Esophagus (tissue), 2 donors: ENCODE data around the gene ESR2. TPM values are rescaled to one million over a fixed set of nuclear protein-coding genes. Genes with fewer than 3 reads are reported as not detected.
A peak's percentile ranks its signal among the peaks of the same experiment; 100 is the strongest.

ENCODE experiments used
- H3K27ac ChIP-seq, 2 donors: one replicate each; pipeline ENCODE4 v1.5.1; 2013; ENCODE audit warnings: low read depth in 2 of 2, mild to moderate bottlenecking in 2 of 2, inconsistent platforms in 1 of 2, low read length in 1 of 2, moderate library complexity in 1 of 2
- H3K27me3 ChIP-seq, 2 donors: one replicate each; pipeline ENCODE4 v1.6.1; 2013; ENCODE audit warnings: low read length in 2 of 2, control low read depth in 1 of 2, mild to moderate bottlenecking in 1 of 2; ENCODE audit not compliant: insufficient read depth in 2 of 2, control insufficient read depth in 1 of 2
- H3K36me3 ChIP-seq, 2 donors: one replicate each; pipeline ENCODE4 v1.6.1; 2013; ENCODE audit warnings: low read length in 1 of 2; ENCODE audit not compliant: control insufficient read depth in 2 of 2, insufficient read depth in 2 of 2
- H3K4me1 ChIP-seq, 2 donors: one replicate each; pipeline ENCODE4 v1.6.1; 2013; ENCODE audit warnings: low read length in 1 of 2; ENCODE audit not compliant: control insufficient read depth in 2 of 2, insufficient read depth in 2 of 2
- H3K4me3 ChIP-seq, 2 donors: one replicate each; pipeline ENCODE4 v1.5.1; 2013; ENCODE audit warnings: low read length in 2 of 2, mild to moderate bottlenecking in 2 of 2, low read depth in 1 of 2, moderate library complexity in 1 of 2
- H3K9me3 ChIP-seq, 2 donors: one replicate each; pipeline ENCODE4 v1.6.1; 2013; ENCODE audit warnings: mild to moderate bottlenecking in 2 of 2, low read depth in 1 of 2, low read length in 1 of 2, moderate library complexity in 1 of 2; ENCODE audit not compliant: control insufficient read depth in 2 of 2, insufficient read depth in 1 of 2
- WGBS, 2 donors: extraction: QIAGEN DNeasy Blood & Tissue Kit; methylation state at CpG; one replicate each; pipeline ENCODE4 v1.1.7; 2013; 5-methylcytosine and 5-hydroxymethylcytosine counted together
- polyA plus RNA-seq, 2 donors: library from polyadenylated mRNA; stranded (reverse); fragments of 200-250 nt; gene quantifications; one replicate each; pipeline ENCODE4 v1.2.3, GENCODE V29; 2013
- donor health status: healthy with polysubstance abuse.
- donor health status: Bipolar disorder and iron deficiency.

Gene ESR2
- polyA plus RNA-seq, 2 donors = 0.15 to 0.20 TPM

DNA sequence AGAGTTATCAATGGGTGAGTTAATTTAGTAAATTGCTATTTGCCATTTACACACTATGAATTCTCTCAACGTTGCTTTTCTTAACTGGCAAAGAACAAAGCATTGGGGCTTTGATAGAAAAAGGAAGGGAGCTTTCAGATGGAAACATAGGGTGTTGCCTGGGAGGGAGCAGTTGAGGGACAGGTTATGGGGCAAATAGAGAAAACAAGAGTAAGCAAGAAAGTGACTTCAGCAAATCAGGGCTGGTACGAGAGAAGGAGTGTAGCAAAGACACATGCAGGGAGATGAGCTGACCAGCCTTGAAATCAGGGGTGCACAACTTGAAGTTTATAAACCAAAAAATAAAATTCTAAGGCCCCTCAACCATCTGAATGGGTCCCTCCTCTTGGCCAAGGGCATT lies 15.7 kb downstream of the ESR2 start:
- WGBS, 2 donors = 59 to 67% methylated on average over 2 of the region's 2 CpGs
- no peak overlapping the region for H3K4me3 ChIP-seq
- H3K27ac ChIP-seq = no peak overlapping the region

GRCh38 chr14:64272019-64272418 lies 22.2 kb downstream of the ESR2 start:
- Histone ChIP-seq H3K4me1 (no peaks in the 10 kb centered on the region), H3K36me3 (no peaks in the 10 kb centered on the region), H3K27me3 (no peaks in the 10 kb centered on the region), H3K9me3 (no peaks in the 10 kb centered on the region), H3K27ac (no peak overlapping the region), H3K4me3 (no peak overlapping the region)

More for the DNA sequence above, 15.7 kb downstream of the ESR2 start:
- Histone ChIP-seq H3K4me1 (no peaks in the 10 kb centered on the region), H3K36me3 (no peaks in the 10 kb centered on the region), H3K9me3 (no peaks in the 10 kb centered on the region), H3K27me3 (no peaks in the 10 kb centered on the region)

- Histone ChIP-seq H3K27ac (no peak overlapping the region), H3K36me3 (no peaks in the 10 kb centered on the region), H3K27me3 (no peaks in the 10 kb centered on the region), H3K9me3 (no peaks in the 10 kb centered on the region), H3K4me3 (no peak overlapping the region), H3K4me1 (no peaks in the 10 kb centered on the region)
- WGBS, 2 donors = 44 to 50% methylated on average over 2 of the region's 2 CpGs
Measured at GRCh38 chr14:64266239-64266638, 27.9 kb downstream of the ESR2 start.

DNA sequence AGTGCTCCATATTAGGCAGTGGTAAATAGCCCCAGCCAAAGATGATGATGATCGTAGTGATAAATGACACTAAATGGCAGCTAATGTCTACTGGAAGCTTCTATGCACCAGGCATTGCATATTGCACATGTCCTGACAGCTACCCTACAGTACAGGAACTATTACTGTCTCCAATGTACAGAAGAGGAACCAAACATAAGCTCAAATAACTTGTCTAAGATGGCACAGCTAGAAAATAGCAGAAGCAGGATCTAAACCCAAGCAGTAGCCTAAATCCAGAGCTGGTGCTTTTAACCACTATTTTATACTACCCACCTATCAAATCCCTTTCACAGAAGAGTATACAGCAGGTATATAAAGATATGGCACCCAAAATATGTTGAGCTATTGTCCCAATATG lies 28.9 kb downstream of the ESR2 start:
- H3K27ac ChIP-seq = no peak overlapping the region
- H3K4me3 ChIP-seq = no peak overlapping the region
- H3K27me3 ChIP-seq = no peaks in the 10 kb centered on the region
- 92 to 94% methylated on average over 1 of the region's 1 CpG for WGBS, 2 donors
- no peaks in the 10 kb centered on the region for H3K36me3 ChIP-seq
- H3K9me3 ChIP-seq = no peaks in the 10 kb centered on the region
- no peaks in the 10 kb centered on the region for H3K4me1 ChIP-seq

DNA sequence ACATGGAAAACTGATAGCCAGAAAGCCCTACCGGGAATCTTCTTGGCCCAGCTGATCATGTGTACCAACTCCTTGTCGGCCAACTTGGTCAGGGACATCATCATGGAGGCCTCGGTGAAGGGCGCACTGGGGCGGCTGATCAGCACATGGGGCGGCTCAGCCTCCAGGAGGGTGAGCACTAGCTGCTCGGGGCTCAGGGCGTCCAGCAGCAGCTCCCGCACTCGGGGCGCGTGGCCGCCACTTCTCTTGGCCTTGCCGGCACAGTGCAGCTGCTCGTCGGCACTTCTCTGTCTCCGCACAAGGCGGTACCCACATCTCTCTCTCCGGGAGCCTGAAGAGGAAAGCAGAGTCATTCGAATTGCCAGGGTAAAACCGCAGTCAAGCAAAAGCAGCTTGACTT lies 33.8 kb downstream of the ESR2 start:
- H3K27ac ChIP-seq = no peak overlapping the region
- H3K4me1 ChIP-seq = no peaks in the 10 kb centered on the region
- 93 to 97% methylated on average over 21 of the region's 21 CpGs for WGBS, 2 donors
- H3K9me3 ChIP-seq = no peaks in the 10 kb centered on the region
- H3K4me3 ChIP-seq = no peak overlapping the region
- no peaks in the 10 kb centered on the region for H3K36me3 ChIP-seq
- H3K27me3 ChIP-seq = no peaks in the 10 kb centered on the region

- no peak overlapping the region for H3K4me3 ChIP-seq
- no peaks in the 10 kb centered on the region for H3K9me3 ChIP-seq
- 85 to 88% methylated on average over 1 of the region's 1 CpG for WGBS, 2 donors
- no peaks in the 10 kb centered on the region for H3K27me3 ChIP-seq
- H3K4me1 ChIP-seq = no peaks in the 10 kb centered on the region
- no peak overlapping the region for H3K27ac ChIP-seq
- no peaks in the 10 kb centered on the region for H3K36me3 ChIP-seq
Measured at GRCh38 chr14:64255756-64256155, 38.4 kb downstream of the ESR2 start.

- Histone ChIP-seq H3K9me3 (no peaks in the 10 kb centered on the region), H3K36me3 (no peaks in the 10 kb centered on the region), H3K4me1 (no peaks in the 10 kb centered on the region), H3K4me3 (no peak overlapping the region), H3K27ac (no peak overlapping the region), H3K27me3 (no peaks in the 10 kb centered on the region)
- WGBS, 2 donors = 47 to 64% methylated on average over 3 of the region's 3 CpGs
Measured at GRCh38 chr14:64253672-64254071, 40.5 kb downstream of the ESR2 start.

GRCh38 chr14:64249363-64249762 lies 44.8 kb downstream of the ESR2 start:
- no peak overlapping the region for H3K27ac ChIP-seq
- H3K27me3 ChIP-seq = no peaks in the 10 kb centered on the region
- 63 to 64% methylated on average over 7 of the region's 7 CpGs for WGBS, 2 donors
- no peak overlapping the region for H3K4me3 ChIP-seq
- H3K36me3 ChIP-seq = no peaks in the 10 kb centered on the region
- H3K4me1 ChIP-seq = no peaks in the 10 kb centered on the region
- H3K9me3 ChIP-seq = no peaks in the 10 kb centered on the region

DNA sequence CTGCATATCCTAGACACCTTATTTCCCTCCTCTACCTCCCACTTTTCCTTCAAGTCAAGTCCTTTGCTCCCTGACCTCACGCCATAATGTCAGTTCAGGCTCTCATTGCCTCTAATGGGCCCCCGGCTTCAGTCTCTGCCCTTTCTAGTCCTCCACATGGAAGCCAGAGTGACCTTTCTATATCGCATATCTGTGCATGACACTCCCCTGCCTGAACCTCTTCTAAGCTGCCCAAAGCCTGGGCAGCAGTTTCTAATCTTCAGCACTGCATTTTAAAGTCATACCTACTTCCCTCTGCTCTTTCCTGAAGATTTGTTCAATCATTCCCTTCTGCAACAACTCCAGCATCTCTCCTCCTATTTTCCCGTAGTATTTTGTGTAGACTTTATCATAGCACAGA lies 45.5 kb downstream of the ESR2 start:
- H3K27ac ChIP-seq = no peak overlapping the region
- no peaks in the 10 kb centered on the region for H3K4me1 ChIP-seq
- no peak overlapping the region for H3K4me3 ChIP-seq
- H3K27me3 ChIP-seq = no peaks in the 10 kb centered on the region
- H3K9me3 ChIP-seq = no peaks in the 10 kb centered on the region
- WGBS, 2 donors = 67 to 71% methylated on average over 4 of the region's 4 CpGs
- H3K36me3 ChIP-seq = no peaks in the 10 kb centered on the region

DNA sequence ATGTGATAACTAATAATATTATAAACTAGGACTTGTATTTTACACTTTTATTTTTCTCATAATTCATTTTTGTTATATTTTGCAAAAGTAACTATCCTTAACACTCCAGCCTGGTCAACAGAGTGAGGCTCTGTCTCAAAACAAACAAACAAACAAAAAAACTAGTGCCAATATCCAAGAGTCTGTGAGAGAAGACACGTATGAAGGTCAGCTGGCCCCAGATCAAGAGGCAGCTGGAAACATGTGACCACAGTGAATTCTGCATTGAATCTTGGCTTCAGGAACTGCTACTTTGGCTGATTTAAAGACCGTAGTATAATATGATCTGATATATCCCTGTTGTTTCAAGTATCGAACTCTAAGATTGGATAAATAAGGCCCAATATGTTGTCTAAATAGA lies 47.0 kb downstream of the ESR2 start:
- Histone ChIP-seq H3K9me3 (no peaks in the 10 kb centered on the region), H3K4me1 (no peaks in the 10 kb centered on the region), H3K4me3 (no peak overlapping the region), H3K27ac (peak overlapping the region in 1 of 2 donors; percentile 19), H3K27me3 (no peaks in the 10 kb centered on the region), H3K36me3 (no peaks in the 10 kb centered on the region)
- 83 to 87% methylated on average over 3 of the region's 3 CpGs for WGBS, 2 donors
